Measurements from ENCODE around the gene ICAM5. TPM values are rescaled to one million over a fixed set of nuclear protein-coding genes. Genes with fewer than 3 reads are reported as not detected.

Gene ICAM5
- total RNA-seq, 1 experiment from 2014 or later, result 53.9 TPM

DNA sequence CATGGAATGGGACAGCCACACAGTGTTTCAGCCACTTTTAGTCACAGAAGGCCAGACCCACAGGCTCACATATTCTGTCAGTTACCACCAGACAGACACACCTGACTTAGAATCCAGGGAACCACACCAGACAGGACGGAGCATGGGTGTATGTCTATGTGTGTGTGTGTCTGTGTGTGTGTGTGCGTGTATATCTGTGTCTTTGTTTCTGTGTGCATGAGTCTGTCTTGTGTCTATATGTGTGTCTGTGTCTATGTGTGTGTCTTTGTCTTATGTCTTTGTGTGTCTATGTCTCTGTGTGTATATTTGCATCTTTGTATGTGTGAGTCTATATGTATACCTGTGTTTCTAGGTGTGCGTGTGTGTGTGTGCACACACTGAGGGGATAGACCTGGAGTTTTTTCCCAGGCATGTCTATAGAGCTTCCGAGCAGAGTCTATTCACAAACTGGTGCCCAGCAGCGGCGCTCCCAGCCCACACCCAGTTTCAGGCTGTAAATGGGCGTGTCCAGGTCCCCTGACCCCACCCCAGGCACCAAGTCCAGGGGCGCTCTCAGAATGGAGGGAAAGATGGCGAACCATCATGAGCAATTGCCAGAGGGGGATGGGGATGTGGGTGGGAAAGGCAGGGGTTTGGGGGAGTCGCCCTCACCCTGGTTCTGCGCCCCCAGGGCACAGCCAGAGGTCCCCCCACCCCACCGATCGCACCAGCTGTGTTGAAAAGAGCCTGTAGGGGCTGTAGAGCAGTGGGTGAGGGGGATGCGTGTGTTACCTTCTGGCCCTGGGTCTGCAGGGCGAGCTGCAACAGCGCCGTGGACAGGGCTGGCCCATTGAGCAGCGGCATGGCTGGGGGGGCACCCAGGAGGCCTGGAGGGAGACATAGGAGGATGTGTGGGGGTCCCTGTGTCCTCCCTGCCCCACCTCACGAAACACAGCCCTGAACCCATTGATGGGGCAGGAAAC is 32.4 kb downstream of the ICAM5 start:
- no peaks in the 10 kb centered on the region for H3K27me3 ChIP-seq (ENCODE audit: insufficient read depth, low read length)
- TF ChIP-seq, protein P1, sequence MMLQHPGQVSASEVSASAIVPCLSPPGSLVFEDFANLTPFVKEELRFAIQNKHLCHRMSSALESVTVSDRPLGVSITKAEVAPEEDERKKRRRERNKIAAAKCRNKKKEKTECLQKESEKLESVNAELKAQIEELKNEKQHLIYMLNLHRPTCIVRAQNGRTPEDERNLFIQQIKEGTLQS (IDR thresholded peaks at IDR 0.05), result no peak
- TF ChIP-seq ELF1 (IDR thresholded peaks at IDR 0.05; ENCODE audit: borderline replicate concordance, low read depth) (no peak), ZFX (IDR thresholded peaks at IDR 0.05) (no peak), SP1 (IDR thresholded peaks at IDR 0.05; ENCODE audit: low read depth) (no peak), SRF (IDR thresholded peaks at IDR 0.05; ENCODE audit: low read depth) (no peak), EZH2 (IDR thresholded peaks at IDR 0.05) (no peak), POLR2AphosphoS5 (IDR thresholded peaks at IDR 0.05; ENCODE audit: low read depth, low read length) (no peak), YY1 (IDR thresholded peaks at IDR 0.05; ENCODE audit: extremely low read depth, insufficient replicate concordance, low read depth, low read length) (no peak), POLR2A (IDR thresholded peaks at IDR 0.05; ENCODE audit: borderline replicate concordance, extremely low read depth, insufficient read depth, insufficient read length) (no peak), FOSL1 (IDR thresholded peaks at IDR 0.05; ENCODE audit: low read depth) (no peak)
- TF ChIP-seq, protein P2, sequence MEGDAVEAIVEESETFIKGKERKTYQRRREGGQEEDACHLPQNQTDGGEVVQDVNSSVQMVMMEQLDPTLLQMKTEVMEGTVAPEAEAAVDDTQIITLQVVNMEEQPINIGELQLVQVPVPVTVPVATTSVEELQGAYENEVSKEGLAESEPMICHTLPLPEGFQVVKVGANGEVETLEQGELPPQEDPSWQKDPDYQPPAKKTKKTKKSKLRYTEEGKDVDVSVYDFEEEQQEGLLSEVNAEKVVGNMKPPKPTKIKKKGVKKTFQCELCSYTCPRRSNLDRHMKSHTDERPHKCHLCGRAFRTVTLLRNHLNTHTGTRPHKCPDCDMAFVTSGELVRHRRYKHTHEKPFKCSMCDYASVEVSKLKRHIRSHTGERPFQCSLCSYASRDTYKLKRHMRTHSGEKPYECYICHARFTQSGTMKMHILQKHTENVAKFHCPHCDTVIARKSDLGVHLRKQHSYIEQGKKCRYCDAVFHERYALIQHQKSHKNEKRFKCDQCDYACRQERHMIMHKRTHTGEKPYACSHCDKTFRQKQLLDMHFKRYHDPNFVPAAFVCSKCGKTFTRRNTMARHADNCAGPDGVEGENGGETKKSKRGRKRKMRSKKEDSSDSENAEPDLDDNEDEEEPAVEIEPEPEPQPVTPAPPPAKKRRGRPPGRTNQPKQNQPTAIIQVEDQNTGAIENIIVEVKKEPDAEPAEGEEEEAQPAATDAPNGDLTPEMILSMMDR (IDR thresholded peaks at IDR 0.05 in 2 of 3, conservative IDR thresholded peaks at IDR 0.05 in 1 of 3; ENCODE audit: borderline replicate concordance in 1 of 3, insufficient read depth in 1 of 3, low read depth in 2 of 3, low read length in 2 of 3), result no peak
- TF ChIP-seq, protein P3, sequence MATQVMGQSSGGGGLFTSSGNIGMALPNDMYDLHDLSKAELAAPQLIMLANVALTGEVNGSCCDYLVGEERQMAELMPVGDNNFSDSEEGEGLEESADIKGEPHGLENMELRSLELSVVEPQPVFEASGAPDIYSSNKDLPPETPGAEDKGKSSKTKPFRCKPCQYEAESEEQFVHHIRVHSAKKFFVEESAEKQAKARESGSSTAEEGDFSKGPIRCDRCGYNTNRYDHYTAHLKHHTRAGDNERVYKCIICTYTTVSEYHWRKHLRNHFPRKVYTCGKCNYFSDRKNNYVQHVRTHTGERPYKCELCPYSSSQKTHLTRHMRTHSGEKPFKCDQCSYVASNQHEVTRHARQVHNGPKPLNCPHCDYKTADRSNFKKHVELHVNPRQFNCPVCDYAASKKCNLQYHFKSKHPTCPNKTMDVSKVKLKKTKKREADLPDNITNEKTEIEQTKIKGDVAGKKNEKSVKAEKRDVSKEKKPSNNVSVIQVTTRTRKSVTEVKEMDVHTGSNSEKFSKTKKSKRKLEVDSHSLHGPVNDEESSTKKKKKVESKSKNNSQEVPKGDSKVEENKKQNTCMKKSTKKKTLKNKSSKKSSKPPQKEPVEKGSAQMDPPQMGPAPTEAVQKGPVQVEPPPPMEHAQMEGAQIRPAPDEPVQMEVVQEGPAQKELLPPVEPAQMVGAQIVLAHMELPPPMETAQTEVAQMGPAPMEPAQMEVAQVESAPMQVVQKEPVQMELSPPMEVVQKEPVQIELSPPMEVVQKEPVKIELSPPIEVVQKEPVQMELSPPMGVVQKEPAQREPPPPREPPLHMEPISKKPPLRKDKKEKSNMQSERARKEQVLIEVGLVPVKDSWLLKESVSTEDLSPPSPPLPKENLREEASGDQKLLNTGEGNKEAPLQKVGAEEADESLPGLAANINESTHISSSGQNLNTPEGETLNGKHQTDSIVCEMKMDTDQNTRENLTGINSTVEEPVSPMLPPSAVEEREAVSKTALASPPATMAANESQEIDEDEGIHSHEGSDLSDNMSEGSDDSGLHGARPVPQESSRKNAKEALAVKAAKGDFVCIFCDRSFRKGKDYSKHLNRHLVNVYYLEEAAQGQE (IDR thresholded peaks at IDR 0.05; ENCODE audit: low read depth), result no peak
- no peak overlapping the region for H3K4me3 ChIP-seq (replicated peaks in 1 of 2; ENCODE audit: low read depth in 1 of 2, low read length in 2 of 2)
- H4K20me1 ChIP-seq (ENCODE audit: insufficient read depth), result no peaks in the 10 kb centered on the region
- H3K79me2 ChIP-seq (ENCODE audit: insufficient read depth, low read length), result no peaks in the 10 kb centered on the region; the same call in 1 of the 2 replicates
- no peak overlapping the region for H3K4me2 ChIP-seq (ENCODE audit: low read length)
- BruUV-seq (replicated peaks), result no TSS peak
- DNase-seq (ENCODE audit: low read depth, low spot score) (no peak), ATAC-seq (no peak)
- H3K9me3 ChIP-seq (ENCODE audit: control insufficient read depth in 1 of 2, insufficient read depth in 1 of 2, low read depth in 1 of 2, low read length in 2 of 2), result no peaks in the 10 kb centered on the region
- H3K9ac ChIP-seq (ENCODE audit: low read length), result no peak overlapping the region
- H3K27ac ChIP-seq (ENCODE audit: low read depth, low read length), result no peak overlapping the region
- RAD21 ChIA-PET (ENCODE audit: low non-redundant PET in 1 of 2, low total read pairs in 2 of 2, uncharacterized antibody in 2 of 2, unreplicated experiment in 2 of 2), result no interaction called here
- CTCF ChIA-PET, result no interaction called here
- H3K9me2 ChIP-seq (ENCODE audit: insufficient read depth), result no peaks in the 10 kb centered on the region
- no peak overlapping the region for H2AFZ ChIP-seq (ENCODE audit: low read depth, low read length, poor library complexity, severe bottlenecking)
- POLR2A ChIA-PET, result no interaction called here
- H3K4me1 ChIP-seq (ENCODE audit: control insufficient read depth in 1 of 2, insufficient read depth in 2 of 2, low read length in 2 of 2), result no peaks in the 10 kb centered on the region
- intact Hi-C loops (cut with micrococcal nuclease), result no loop called here
- peaks cover 23 to 30% of the 10 kb centered on the region in 2 experiments; a peak in 3 of 4 replicates for H3K36me3 ChIP-seq (ENCODE audit: control insufficient read depth in 1 of 2, insufficient read depth in 2 of 2, low read length in 2 of 2)

Data from HCT116 (cell line).